Stimulated activated CD4-positive, alpha-beta T cell treated with anti-CD3 and anti-CD28 coated beads, TNF-alpha, amount 100 ng/mL, for 1 hour (primary cell): ENCODE results near the gene CLEC2L.

ENCODE experiments used
- DNase-seq, 3 donors: peaks; one replicate each; pipeline ENCODE4 v3.0.0-alpha.2; 2020; ENCODE audit warnings: low read depth in 3 of 3, low spot score in 1 of 3

CLEC2L gene

GRCh38 chr7:139573871-139574270, 50.4 kb downstream of the CLEC2L start:
- DNase-seq: no peak

DNA sequence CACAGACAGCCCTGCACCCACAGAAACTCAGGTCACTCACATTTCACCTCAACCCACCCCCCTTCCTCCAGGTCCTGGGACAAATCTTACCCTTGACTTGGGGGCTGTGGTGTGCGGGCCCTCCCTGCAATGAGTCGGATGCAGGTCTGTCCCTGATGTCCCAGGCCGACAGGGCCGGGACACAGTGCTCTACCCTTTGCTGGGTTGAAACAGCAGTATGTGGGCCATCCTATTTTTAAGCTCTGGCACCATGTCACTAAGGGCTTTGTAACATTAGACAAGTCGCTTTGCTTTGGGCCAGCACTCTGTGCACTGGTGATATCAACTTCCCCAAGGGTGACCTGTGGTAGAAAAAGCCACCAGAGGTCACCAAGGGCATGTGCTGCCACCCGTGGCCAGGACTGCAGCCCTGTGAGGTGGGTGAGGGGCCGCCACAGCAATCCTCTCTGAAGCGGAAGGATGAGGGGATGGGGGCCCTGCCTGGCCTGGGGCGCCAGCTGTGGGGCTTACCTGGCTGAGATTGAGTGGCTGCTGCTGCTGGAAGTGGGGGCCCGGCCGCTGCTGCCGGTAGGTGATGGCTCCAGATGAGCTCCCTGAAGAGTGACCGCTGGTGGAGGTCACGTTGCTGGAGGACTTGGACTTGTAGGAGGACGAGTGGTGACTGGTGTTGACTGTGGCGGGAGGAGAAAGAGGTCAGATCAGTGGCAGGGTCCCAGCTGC, 51.3 kb downstream of the CLEC2L start:
- no peak for DNase-seq

- DNase-seq: no peak
Observed at GRCh38 chr7:139575338-139575680, 51.8 kb downstream of the CLEC2L start.

DNA sequence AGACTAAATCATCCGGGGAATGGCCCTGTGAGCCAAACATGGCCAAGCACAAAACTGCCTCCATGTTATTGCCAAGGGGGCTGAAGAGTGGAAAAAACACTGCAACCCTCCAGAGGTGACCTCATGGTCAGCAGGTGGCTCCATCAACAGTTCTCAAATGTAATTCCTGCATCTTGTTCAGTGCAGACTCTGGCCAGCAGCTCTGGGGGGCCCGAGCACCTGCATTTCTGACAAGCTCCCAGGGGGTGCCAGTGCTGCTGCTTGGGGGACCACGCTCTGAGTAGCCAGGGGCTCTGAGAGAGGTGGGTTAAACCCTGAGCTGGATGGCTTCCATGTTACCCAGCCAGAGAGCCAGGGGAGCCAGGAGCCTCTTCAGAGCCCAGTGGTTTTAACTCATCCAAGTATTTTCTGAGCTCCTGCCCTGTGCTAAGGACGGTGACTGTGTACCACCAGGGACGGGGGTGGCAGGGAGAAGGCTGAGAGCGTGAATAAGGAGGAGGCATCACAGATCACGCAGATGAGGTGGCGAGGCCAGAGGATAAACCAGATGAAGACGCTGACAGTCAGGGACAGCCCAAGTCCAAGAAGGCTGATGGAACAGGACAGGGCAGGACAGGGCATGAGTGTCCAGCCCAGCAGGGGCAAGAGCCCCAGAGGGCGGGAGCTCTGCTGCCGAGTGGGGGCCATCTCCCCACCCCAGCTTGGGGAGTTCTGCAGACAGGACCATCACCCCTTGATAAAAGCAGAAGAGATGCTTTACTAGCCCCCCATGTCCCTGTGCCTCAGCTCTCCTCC, 52.9 kb downstream of the CLEC2L start:
- DNase-seq: no peak

GRCh38 chr7:139580435-139580834, 57.0 kb downstream of the CLEC2L start:
- no peak for DNase-seq

- no peak for DNase-seq
Observed at GRCh38 chr7:139582130-139582650, 58.7 kb downstream of the CLEC2L start.

DNA sequence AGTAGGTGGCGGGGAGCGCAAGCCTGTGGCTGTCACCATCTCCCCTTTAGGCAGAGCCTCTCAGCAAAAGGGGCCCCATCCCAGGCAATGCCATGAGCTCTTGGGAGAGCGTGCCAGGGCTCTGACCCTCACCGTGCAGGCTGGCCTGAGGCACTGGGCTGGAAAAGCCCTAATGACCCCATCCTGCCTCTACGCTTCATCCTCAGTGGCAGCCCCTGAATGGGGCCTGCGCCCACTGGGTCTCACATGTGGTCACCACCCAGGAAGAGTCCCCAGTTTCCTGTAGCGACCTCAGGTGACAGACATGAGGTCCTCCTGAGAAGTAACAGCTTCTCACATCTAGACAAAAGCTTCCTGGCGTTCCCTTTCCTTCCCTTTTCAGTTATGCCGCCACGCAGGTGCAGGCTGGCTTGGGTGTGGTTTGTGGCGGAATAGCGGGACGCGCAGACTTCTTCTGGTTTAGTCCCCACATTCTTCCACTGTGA, 59.2 kb downstream of the CLEC2L start:
- DNase-seq: no peak

DNA sequence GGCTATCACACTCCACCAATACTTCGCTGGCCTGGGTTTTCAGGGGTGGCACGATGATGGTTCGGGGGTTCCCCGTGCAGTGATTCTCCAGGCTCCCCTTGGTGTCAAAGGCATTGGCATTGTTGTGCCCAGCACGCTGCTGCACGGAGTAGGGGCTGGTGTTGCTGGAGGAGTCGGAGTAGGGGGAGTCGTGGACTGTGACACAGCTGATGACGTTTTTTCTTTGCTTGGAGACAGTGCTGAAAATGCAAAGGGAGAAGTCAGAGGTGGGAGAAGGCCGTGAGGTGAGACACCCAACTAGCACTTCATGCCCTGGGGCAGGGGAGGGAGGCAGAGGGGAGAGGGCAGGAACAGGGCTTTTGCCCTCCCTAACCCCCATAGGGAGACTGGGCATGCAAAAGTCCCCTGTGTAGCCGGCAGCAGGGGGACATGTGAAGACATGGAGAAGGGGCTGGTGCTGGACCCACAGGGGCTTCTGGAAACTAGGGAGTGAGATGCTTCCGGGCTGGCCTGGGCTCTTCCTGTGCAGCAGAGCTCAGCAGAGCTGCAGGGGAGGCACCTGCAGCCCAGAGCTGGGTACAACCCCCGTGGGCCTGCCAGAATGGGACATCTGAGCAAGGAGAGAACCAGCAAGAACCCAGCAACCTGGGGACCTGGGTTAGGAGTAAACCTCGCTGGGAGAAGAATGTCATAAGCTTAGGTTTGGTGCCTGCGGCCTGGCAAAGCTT, 60.5 kb downstream of the CLEC2L start:
- no peak for DNase-seq

- no peak for DNase-seq
Observed at GRCh38 chr7:139585042-139585441, 61.6 kb downstream of the CLEC2L start.

DNA sequence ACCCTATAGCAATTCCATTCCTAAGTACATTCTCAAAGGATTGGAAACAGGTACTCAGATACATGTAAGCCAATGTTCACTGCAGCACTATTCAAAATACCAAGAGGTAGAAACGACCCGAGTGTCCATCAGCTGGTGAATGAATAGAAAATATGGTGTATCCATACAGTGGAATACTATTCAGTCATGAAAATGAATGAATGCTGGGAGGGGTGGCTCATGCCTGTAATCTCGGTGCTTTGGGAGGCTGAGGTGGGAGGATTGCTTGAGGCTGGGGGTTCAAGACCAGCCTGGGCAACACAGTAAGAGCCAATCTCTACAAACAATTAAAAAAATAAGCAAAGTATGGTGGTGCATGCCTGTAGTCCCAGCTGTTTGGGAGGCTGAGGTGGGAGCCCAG, 62.8 kb downstream of the CLEC2L start:
- DNase-seq: no peak

GRCh38 chr7:139587535-139587934, 64.0 kb downstream of the CLEC2L start:
- DNase-seq: no peak

DNA sequence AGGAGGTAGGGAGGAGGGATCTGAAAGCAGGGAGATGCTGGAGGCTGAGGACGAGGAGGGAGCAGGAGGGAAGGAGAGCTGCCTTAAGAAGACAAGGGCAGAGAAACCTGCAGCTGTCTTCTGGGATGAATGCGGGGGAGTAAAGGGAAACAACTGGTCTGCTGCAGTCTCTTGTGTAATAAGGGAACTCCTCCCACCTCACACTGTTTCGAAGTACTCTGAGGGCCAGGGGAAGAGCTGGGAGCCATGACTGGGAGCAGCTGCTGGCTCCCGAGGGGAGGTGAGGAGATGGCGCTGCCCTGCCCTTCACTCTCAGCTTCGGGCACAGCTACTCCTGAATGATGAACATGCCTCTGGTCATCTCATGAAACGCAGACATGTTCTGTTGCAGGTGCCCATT, 65.1 kb downstream of the CLEC2L start:
- DNase-seq: no peak

GRCh38 chr7:139589474-139589873, 66.0 kb downstream of the CLEC2L start:
- no peak for DNase-seq

GRCh38 chr7:139591550-139592195, 68.2 kb downstream of the CLEC2L start:
- no peak for DNase-seq

- no peak for DNase-seq
Observed at GRCh38 chr7:139592801-139593461, 69.4 kb downstream of the CLEC2L start.

DNA sequence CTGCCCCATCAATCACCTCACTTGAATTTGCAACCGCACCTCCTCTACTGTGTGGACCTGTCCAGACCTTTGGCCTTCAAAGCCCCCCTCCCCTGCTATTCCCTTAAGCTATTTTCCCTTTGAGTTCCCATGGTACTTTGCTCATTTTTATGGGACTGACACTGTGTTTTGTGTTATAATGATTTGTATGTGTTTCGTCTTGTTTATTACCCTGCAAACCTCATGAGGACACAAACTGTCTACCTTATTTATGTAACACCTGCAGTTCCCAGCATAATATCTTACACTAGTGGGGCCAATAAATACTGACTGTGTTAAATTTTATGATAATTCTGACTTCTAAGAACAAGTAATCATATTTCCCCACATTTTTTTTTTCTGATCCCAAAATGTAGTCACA, 70.6 kb downstream of the CLEC2L start:
- DNase-seq: no peak
